GM18868 (cell line): ENCODE measurements around the gene VEPH1.

Experiments used
- ATAC-seq: cut with Tn5 transposase; IDR thresholded peaks from one replicate; pipeline ENCODE4 v1.9.1; 2021; ENCODE audit warnings: mild to moderate bottlenecking, moderate library complexity; ENCODE audit not compliant: unreplicated experiment

The VEPH1 gene

DNA sequence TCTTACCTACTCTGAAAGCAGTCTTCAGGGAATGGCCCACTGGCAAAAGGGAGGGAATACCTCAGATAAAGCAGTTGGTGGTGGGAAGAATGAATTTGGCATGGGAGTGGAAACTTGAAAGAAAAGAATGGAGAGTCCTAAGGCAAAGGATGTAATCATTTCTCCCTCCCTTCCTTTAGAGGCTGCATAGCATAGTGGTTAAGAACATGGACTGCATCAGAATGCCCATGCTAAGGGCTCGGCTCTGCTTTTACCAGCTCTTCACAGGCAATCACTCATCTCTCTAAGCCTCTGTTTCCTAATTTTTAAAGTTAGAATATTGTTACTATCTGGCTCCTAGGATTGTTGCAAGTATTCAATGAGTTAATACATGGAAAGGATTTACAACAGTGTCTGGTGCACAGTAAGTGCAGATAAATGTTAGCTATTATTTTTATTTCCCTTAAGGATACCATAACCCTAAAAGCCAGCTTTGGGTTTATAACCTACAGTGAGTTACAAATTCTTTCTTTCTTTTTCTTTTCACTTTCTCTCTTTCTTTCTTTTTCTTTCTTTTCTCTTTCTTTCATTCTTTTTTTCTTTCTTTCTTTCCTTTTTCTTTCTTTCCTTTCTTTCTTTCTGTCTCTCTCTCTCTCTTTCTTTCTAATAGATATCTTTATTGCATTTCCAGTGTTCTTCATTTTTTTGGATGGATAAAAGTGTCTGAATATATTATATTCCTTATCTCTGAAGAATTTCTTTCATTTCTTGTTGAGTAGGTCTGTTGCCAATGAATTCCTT is 23.6 kb downstream of the VEPH1 start:
- no peak for ATAC-seq

DNA sequence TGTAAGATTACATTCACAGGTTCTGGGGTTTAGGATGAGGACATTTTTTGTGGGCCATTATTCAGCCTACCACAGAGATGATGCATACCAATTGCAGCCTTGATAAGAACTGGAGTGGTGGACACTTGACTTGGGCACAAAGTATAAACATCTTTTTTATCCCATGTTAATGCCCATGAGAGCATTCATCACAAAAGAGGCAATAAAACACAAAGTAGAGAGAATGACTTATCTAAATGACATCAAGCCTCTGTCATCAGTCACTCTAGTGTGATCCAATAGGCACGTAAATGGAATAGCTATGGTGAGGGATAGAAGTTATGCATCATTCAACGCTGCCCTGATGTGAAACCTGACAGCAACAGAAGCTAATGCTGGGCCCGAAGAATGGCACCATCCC is 25.8 kb downstream of the VEPH1 start:
- ATAC-seq = no peak

DNA sequence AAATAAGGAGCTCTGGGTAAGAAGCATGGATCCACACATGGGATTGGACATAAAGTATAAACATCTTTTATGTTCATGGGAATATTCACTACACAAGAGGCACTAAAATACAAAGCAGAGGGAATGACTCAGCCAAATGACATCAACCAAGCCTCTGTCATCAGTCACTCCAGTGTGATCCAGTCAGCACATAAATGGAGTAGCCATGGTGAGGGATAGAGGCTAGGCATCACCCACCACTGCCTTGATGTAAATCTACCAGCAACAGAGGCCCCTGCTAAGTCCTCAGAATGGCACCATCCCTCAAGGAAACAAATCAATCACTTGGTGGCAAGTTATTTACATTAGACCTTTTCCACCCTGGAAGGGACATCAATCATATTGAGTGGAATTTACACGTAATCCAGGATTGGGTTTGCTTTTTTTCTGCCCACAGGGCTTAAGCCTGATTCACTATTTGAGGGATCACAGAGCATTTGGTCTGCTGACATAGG is 27.2 kb downstream of the VEPH1 start:
- ATAC-seq = no peak

DNA sequence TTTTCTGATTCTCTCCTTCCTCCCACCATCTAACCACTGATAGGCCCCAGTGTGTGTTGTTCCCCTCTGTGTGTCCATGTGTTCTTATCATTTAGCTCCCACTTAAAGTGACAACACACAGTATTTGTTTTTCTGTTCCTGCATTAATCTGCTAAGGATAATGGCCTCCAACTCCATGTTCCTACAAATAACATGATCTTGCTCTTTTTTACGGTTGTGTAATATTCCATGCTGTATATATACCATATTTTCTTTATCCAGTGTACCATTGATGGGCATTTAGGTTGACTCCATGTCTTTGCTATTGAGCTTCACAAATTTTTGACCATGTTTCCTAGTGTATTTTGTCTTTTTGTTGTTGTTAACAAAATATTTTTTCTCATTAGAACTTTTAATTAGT is 30.6 kb downstream of the VEPH1 start:
- ATAC-seq = no peak

DNA sequence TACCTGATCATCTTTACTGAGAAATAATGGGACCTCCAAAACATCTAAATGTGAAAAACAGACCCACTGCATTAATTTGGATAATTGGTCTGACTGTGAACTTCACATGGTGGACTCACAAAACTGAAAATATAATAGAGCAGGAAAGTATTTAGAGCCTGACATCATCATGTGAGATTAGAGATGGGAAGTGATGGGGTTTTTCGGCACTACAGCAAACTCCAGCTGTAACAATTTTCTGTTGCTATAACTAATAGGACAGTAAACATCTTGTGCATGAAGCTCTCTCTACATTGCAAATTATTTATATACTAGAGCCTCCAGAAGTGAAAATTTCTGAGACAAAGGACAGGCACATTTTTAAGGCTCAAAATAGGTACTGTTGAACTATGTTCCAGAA is 32.2 kb downstream of the VEPH1 start:
- no peak for ATAC-seq

DNA sequence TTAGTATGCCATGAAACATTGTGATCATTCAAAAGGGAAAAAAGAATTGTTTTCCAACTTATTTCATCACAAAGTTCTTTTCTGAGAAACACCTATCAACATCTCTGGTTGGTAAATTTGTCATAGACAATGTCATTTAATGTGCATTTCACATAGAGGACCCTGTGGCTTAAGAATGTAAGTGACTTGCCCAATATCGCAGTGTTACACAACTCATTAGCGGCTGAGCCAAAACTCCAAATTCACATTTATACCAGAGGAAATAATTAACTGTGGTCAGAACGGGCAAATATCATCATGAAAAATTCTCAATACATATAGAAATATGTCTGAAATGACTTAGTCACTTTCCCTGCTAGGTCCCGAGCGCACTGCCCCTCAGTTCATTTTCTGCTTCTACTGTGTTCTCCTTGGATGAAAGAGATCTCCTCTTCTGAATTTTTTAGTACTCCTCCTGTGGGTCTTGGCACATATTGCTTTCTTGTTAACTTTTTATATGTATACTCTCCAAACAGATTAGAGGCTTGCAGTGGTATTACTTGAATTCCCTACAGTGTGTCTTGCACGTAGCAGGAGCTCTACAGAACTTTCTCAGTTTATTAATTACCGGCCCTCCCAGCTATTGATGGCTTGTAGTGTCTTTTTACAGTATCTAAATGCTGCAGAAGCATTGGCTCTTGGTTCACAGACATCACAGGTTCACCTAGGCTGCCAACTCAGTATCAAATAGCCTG is 33.5 kb downstream of the VEPH1 start:
- ATAC-seq = no peak

DNA sequence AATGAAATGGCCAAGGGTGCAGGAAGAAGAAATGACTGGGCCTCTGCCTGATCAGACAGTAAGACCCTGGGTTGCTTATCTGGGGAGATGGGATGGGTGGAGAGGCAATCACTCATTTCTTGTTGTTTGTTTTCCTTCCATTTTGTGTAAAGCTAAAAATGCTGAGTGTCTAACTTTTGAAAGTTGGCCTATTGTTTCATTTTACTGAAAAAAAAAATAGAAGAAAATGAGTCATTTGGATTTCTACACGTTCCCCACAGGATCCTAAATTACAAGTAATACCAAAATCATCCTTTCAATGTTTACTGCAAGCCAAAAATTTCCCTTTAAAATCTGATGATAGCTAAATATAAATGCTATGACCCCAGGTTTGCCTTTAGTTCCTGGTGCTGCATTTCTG is 36.0 kb downstream of the VEPH1 start:
- ATAC-seq = no peak

DNA sequence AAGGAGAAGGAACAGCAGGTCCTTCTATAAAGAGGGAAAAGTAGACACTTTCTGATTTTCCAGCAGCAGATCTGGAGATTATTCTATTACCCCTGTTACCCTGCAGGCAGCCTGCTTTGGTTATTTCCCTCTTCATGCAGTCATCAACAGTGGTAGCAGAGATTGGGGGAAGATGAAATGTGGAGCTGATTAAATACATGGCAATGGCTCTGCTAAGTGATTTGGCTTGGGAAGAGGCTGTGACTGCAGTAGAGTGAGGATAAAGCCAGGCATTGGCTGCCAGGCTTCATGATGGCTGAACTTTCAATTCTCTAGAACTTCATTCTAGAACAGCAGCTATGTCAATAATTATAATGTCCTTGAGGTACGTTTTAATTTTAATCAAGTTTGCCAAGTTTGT is 37.5 kb downstream of the VEPH1 start:
- no peak for ATAC-seq

DNA sequence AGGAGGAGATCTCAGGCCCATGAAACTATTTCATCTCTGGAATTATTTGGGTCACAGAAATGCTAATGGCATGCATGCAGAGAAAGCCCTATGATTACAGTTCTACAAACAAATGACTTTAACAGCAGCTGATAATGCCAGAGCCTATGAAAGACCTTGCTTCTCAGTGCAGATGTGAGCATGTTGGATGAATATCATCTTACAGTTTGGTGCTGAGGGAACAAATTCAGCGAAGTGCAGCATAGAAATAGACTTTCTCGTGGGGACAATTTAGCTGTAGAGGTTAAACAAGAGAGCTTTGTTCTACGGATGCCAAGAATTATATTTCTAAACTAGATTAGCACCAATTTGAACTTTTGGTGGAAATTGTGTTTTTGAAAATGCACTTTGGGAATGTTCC is 38.9 kb downstream of the VEPH1 start:
- ATAC-seq = no peak

DNA sequence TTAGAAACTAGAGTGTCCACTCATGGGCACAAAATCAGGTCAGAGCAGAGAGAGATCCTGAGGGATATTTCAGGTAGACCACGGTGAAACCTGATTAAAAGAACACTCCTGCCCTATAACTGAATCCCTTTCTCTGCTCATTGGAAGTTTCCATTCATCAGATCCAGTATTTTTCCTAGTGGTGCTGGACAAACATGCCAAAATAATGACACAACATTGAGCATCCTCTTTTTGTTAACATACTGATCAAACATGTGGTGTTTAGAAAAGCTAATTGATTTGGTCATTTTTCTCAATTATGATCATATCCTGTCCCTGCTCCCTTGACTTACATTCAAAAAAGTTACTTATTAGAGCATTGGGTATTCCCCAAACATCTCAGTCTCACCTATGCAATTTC is 39.4 kb downstream of the VEPH1 start:
- ATAC-seq = no peak

DNA sequence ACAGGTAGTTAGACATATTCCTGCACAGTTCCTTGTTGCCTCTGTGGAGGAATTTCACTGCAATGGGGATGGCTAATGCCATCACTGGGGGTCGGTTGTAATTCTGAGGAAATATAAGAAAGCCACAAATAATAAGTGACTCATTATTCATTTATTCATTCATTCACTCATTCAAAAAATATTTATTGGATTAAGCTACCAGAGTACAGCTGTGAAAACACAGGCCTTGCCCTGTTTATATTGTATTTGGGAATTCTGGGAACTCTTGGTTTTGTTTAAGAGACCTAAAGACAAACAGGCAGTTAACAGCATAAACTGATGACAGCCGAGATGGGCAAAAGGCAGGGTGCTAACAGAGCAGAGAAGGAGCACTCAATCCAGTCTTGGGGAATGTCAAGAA is 43.0 kb downstream of the VEPH1 start:
- no peak for ATAC-seq

DNA sequence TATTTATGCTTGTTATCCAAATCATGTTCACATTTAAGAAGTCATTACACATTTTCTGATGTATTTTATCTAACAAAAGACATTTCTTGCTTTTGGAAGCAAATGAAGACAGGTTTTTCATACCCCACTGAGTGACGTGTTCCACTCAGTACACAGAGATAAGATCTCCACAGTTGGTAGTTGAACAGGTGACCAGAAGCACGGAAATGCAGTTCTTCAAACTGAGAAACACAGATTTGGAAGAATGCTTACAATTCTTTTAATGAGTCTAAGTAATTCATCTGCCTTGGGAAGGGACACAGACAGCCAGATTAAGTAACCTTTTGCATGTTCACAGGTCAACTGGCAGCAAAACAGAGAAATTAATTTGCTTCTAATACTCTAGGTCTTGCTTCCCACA is 43.5 kb downstream of the VEPH1 start:
- no peak for ATAC-seq

DNA sequence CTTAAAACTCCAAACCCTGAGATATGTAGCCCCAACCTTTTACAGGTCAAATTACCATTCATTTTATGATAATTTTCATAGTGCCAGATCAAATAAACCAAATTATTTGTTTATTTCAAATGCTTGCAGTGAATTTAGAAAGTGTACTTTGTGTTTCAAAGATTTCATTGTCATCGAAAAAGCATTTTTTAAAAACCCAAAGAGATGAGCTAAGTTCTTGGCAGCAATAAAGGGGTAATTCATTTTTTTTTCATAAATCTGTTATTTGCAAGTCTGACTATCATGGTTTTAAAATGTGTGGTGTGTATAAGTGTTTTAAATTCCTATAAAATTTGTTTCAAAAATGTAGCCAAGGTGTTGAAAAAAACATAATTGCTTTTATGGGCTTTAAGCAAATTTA is 49.4 kb downstream of the VEPH1 start:
- ATAC-seq = no peak

DNA sequence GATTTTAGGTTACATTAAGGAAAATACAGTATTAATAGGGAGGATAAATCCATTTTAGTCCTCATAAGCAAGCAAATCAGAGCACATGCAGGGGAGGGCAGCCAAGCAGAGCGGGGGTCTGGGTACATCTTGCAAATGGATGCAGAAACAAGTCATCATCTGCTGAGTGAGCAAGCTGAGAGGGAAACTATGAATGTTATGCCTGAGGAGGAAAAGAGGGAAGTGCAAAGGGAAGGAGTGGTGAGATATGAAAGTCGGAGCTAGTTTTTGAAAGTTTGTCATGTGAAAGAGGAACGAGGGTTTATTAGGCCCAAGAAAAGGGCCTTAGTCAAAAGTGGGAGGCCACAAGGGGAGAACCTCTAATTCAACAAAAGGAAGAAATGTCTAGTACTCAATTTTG is 51.1 kb downstream of the VEPH1 start:
- ATAC-seq = no peak

DNA sequence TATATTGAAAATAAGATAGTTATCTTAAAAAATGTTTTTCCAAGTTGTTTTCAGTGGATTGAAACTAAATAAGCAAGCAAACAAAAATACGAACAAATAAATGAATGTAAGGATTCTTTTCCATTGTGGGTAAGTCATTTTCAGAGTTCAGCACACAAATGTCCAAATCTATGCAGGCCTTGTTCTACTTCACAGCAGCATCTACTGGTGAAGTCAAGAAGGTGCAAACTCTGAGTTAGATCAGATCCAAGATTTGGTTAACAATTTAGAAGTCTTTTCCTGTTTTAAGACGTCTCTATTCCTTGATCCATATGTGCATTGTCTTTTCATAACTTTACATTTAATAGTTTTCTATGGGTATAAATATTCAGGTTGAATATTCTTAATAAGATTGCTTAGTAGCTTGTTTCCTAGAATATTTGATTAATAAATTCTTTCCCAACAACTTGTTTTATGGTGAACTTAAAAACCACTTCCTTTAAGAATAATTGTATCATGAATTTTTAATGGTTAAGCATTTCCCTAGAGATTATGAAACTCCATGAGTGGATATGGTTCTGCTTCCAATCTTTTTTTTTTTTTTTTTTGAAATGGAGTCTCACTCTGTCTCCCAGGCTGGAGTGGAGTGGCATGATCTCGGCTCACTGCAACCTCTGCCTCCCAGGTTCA is 56.1 kb downstream of the VEPH1 start:
- no peak for ATAC-seq

DNA sequence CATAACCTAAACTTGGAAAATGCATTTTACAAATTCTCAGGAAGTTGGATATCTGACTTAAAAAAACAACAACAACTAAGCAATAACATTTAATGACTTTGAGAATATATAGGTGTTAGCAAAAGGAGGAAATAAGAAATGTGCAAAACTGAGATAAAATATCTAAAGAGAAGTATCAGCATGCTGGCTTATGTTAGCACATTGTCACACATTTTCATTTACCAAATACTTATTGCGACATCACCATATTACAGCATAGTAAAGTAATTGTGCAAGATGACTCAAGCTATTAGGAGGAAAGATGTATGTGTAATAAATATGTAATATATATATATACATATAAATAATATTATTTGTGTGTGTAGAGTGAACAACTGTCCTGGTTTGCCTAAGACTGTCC is 57.4 kb downstream of the VEPH1 start:
- ATAC-seq = no peak

DNA sequence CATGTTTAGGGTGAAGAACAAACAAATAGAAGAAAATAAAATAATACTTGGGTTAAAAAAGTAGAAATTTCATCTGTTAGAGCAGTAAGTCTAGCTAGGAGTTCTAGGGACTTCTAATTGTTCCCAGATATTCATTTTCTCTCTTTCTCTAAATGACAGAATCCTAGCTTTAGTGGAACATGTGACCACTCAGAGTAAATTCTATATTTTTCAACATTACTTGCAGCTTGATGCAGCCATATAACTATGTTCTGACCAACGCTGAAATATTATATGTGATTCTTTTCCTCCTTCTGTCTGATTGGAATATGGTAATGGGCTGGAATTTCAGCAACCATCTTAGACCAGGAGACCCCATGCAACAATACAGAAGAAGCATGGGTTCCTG is 58.4 kb downstream of the VEPH1 start:
- no peak for ATAC-seq

DNA sequence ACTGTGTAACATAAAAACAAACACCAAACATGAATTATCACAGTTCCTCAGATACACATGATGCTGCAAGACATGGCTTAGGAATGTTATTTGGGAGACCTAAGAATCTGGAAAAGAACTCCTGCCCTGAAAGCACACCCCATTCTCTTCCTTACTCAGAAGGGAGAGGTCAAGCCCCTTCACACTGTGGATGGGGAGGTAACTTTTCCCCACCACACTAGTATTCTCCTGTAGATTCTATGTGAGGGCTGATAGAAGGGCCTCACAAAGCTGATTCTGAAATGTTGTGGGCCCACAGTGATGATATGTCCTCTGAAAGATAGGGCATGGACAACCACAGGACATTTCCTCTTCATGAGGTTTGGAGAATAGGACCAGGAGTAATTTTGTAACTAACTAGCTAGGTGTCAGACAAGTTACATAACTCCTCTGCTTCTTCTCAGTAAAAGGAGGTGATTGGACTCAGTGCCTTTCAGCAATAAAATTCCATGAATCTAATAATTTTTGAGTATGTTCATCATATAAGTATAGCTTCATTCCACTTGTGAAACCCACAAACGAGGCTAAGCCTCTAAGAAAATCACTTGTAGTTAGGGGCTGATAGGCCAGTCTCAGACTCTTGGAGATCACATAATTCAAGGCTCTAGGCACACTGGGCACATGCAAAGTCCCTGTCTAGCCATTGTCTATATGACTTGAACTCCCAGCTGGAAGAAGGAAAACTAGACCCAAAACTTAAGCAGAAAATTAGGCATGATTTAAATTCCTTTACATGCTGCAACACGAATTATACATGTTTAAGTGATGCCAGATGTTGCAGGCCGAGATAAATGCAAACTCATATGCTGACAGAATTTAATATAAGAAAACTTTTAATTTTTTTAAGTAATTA is 59.1 kb downstream of the VEPH1 start:
- no peak for ATAC-seq

DNA sequence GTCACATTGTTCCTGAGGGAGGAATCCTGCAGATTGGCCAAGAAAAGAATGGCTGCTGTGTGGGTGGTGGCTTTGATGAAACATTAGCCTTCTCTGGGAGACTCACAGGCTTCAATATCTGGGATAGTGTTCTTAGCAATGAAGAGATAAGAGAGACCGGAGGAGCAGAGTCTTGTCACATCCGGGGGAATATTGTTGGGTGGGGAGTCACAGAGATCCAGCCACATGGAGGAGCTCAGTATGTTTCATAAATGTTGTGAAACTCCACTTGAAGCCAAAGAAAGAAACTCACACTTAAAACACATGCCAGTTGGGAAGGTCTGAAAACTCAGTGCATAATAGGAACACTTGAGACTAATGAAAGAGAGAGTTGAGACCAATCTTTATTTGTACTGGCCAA is 60.5 kb downstream of the VEPH1 start:
- no peak for ATAC-seq

DNA sequence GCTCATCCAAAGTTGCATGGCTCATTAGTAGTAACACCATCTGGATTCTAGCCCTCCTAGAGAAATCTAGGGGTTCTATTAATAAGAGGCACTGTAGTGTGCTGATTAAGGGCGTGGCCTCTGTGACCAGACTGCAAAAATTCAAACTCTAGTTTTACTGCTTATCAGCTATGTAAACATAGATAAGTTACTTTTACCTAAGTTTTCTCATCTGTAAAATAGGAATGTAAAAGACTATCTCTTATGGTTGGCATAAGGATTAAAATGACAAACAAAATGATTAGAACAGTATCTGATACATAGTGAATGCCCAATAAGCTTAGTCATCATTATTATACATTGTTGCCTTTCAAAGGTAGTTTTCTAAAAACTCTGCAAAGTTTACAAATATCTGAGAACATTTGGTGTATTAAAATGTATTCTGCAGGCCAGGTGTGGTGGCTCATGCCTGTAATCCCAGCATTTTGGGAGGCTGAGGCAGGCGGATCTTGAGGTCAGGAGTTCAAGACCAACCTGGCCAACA is 62.1 kb downstream of the VEPH1 start:
- ATAC-seq = no peak
